Adrenal gland (tissue), 12 donors: ENCODE results near the gene USB1. TPM values are rescaled to one million over a fixed set of nuclear protein-coding genes. Genes with fewer than 3 reads are reported as not detected.
A peak's percentile ranks its signal among the peaks of the same experiment; 100 is the strongest.

Source experiments
- DNase-seq, 7 donors: peaks; one replicate each; pipeline ENCODE4 v3.0.0-alpha.2; 2019 to 2020
- H3K27ac ChIP-seq, 5 donors: fragments of 200-600 bp; sonication (generic) in 4 of 5; 1 replicate in 3 of 5; 2 replicates in 2 of 5; pipeline versions ENCODE4 v1.5.1 to v1.8.0; 2016 to 2020; ENCODE audit warnings: mild to moderate bottlenecking in 1 of 5
- H3K27me3 ChIP-seq: fragments of 200-600 bp; 2 replicates; pipeline ENCODE4 v1.8.0; 2021
- H3K36me3 ChIP-seq, 2 donors: fragments of 200-600 bp; replicated peaks in 1 of 2; 1 replicate in 1 of 2; 2 replicates in 1 of 2; pipeline versions ENCODE4 v1.5.1 to v1.8.0; 2018 to 2022
- H3K4me1 ChIP-seq, 2 donors: fragments of 200-600 bp; replicated peaks in 1 of 2; 1 replicate in 1 of 2; 2 replicates in 1 of 2; pipeline versions ENCODE4 v1.5.1 to v1.8.0; 2018 to 2021
- H3K4me3 ChIP-seq, 4 donors: fragments of 200-600 bp; sonication (generic) in 3 of 4; one replicate each; pipeline ENCODE4 v1.5.1; 2016 to 2018
- H3K9me3 ChIP-seq, 3 donors: fragments of 200-600 bp; sonication (generic) in 1 of 3; replicated peaks in 1 of 3; 1 replicate in 2 of 3; 2 replicates in 1 of 3; pipeline versions ENCODE4 v1.5.1 to v1.8.0; 2016 to 2021
- POLR2A ChIP-seq, 2 donors: fragments of 450-650 bp; IDR thresholded peaks; one replicate each; pipeline ENCODE4 v1.6.1; 2017; ENCODE audit warnings: antibody characterized with exemption in 2 of 2, mild to moderate bottlenecking in 2 of 2, moderate library complexity in 1 of 2
- WGBS, 4 donors: extraction: QIAGEN DNeasy Blood & Tissue Kit in 2 of 4; methylation state at CpG; one replicate each; pipeline versions ENCODE4 v1.1.5 to v1.1.7; 2013 to 2017; 5-methylcytosine and 5-hydroxymethylcytosine counted together
- intact Hi-C, 2 donors: fragments of 100-400 bp; cut with DNase I; formaldehyde crosslinking; loops; one replicate each; pipeline versions ENCODE4 v1.14.1 to v1.15.0; 2022 to 2023
- polyA plus RNA-seq, 3 donors: library from polyadenylated mRNA; stranded (reverse); fragments of 200-250 nt in 2 of 3; fragments of 350-450 nt in 1 of 3; fragmentation: Illumina TruSeq in 1 of 3; extraction: RNeasy Lipid Tissue Mini Kit (QIAGEN cat#74804) in 1 of 3; gene quantifications; one replicate each; pipeline ENCODE4 v1.2.3, GENCODE V29; 2013 to 2014
- total RNA-seq, 9 donors: library from RNA; depleted of rRNA in 4 of 9; stranded (reverse); fragments of >200 nt in 4 of 9; fragments of 120-200 nt in 1 of 9; fragmentation: NEBNext Ultra II Directional in 1 of 9; extraction: Animal tissue kit (Norgen Biotek cat#: 25700) in 1 of 9; gene quantifications; one replicate each; pipeline versions ENCODE4 v1.1.0 to v1.2.4, GENCODE V29; 2013 to 2023
- TF ChIP-seq, protein P1 (sequence below), 6 experiments: fragments of 450-650 bp in 4 of 6; fragments of 200-600 bp in 2 of 6; sonication (generic) in 1 of 6; IDR thresholded peaks; 1 replicate in 5 of 6; 2 replicates in 1 of 6; pipeline versions ENCODE4 v1.5.1 to v1.8.0; 2016 to 2021; ENCODE audit warnings: antibody characterized with exemption in 6 of 6, mild to moderate bottlenecking in 2 of 6, moderate library complexity in 1 of 6
- donor health status: healthy with polysubstance abuse.
- donor health status: Bipolar disorder and iron deficiency.
- donor health status: DM: yes; HTN: yes; CAD: no.
- donor health status: DM: no; HTN: no; CAD: no.
- donor health status: DM: no; HTN: no; CAD: no.
- donor health status: DM: yes; HTN: yes; CAD: no.

The USB1 gene
- total and polyA plus RNA-seq, 12 donors = 26.9 to 273 (median 48.3) TPM

GRCh38 chr16:58020628-58021521, 19.7 kb downstream of the USB1 start:
- TF ChIP-seq POLR2A (IDR thresholded peaks at IDR 0.05) = no peak
- TF ChIP-seq, protein P1, sequence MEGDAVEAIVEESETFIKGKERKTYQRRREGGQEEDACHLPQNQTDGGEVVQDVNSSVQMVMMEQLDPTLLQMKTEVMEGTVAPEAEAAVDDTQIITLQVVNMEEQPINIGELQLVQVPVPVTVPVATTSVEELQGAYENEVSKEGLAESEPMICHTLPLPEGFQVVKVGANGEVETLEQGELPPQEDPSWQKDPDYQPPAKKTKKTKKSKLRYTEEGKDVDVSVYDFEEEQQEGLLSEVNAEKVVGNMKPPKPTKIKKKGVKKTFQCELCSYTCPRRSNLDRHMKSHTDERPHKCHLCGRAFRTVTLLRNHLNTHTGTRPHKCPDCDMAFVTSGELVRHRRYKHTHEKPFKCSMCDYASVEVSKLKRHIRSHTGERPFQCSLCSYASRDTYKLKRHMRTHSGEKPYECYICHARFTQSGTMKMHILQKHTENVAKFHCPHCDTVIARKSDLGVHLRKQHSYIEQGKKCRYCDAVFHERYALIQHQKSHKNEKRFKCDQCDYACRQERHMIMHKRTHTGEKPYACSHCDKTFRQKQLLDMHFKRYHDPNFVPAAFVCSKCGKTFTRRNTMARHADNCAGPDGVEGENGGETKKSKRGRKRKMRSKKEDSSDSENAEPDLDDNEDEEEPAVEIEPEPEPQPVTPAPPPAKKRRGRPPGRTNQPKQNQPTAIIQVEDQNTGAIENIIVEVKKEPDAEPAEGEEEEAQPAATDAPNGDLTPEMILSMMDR (IDR thresholded peaks at IDR 0.05) = peak; percentile 63 to 91 (median 76)
- WGBS, 4 donors = 51 to 59% (median 57%) methylated on average over 8 of the region's 8 CpGs
- Histone ChIP-seq H3K27ac (no peak overlapping the region), H3K9me3 (no peaks in the 10 kb centered on the region), H3K27me3 (no peaks in the 10 kb centered on the region), H3K36me3 (peaks cover 0 to 23% of the 10 kb centered on the region in 2 donors), H3K4me1 (peaks cover 21 to 27% of the 10 kb centered on the region in 2 donors), H3K4me3 (no peak overlapping the region)
- peak; percentile 43 to 86 (median 68) for DNase-seq
- intact Hi-C loops = loop anchor here in 1 of 2 donors (10.0 kb wide), 1 partner anchor 284 kb away; no protein-coding TSS in a partner anchor

- Histone ChIP-seq H3K36me3 (peaks cover 0 to 20% of the 10 kb centered on the region in 2 donors), H3K27ac (peak overlapping the region in 2 of 5 donors; percentile 54 to 67), H3K4me3 (no peak overlapping the region), H3K9me3 (no peaks in the 10 kb centered on the region), H3K4me1 (peaks cover 26 to 34% of the 10 kb centered on the region in 2 donors), H3K27me3 (no peaks in the 10 kb centered on the region)
- 74 to 79% (median 77%) methylated on average over 6 to 8 of the region's 8 CpGs for WGBS, 4 donors
- TF ChIP-seq, protein P1 (IDR thresholded peaks at IDR 0.05) = no peak
- no peak for TF ChIP-seq POLR2A (IDR thresholded peaks at IDR 0.05)
- no peak for DNase-seq
- intact Hi-C loops = loop anchor here in 1 of 2 donors (2.0 to 10.0 kb wide), 2 partner anchors 101 to 283 kb away; no protein-coding TSS in a partner anchor
These were observed 20.7 kb downstream of the USB1 start for GRCh38 chr16:58021661-58022551.

GRCh38 chr16:58022601-58023371, 21.6 kb downstream of the USB1 start:
- H3K9me3 ChIP-seq = no peaks in the 10 kb centered on the region
- H3K27me3 ChIP-seq = no peaks in the 10 kb centered on the region
- H3K27ac ChIP-seq = peak overlapping the region in 3 of 5 donors; percentile 29 to 67 (median 54)
- peak in 1 of 2 donors; percentile 41 for TF ChIP-seq POLR2A (IDR thresholded peaks at IDR 0.05)
- TF ChIP-seq, protein P1 (IDR thresholded peaks at IDR 0.05) = no peak
- H3K4me3 ChIP-seq = no peak overlapping the region
- H3K36me3 ChIP-seq = peaks cover 0 to 14% of the 10 kb centered on the region in 2 donors
- WGBS, 4 donors = 7 to 16% (median 13%) methylated on average over 16 to 18 of the region's 18 CpGs
- intact Hi-C loops = loop anchor here in 1 of 2 donors (2.0 to 10.0 kb wide), 2 partner anchors 100 to 282 kb away; no protein-coding TSS in a partner anchor
- peak; percentile 81 to 93 (median 91) for DNase-seq
- peaks cover 27 to 42% of the 10 kb centered on the region in 2 donors for H3K4me1 ChIP-seq
